GM12878 (cell line): ENCODE measurements around the gene PEX5.

Experiments used
- NR2C2 ChIP-seq: IDR thresholded peaks from 2 replicates; pipeline ENCODE4 v1.6.1; 2011; ENCODE audit warnings: borderline replicate concordance, low read depth; ENCODE audit not compliant: control insufficient read depth, insufficient read length
- RCOR1 ChIP-seq: conservative IDR thresholded peaks from 2 replicates; pipeline ENCODE4 v1.6.1; 2012; ENCODE audit warnings: low read depth, low read length, improper control_type of control experiment

- TF ChIP-seq NR2C2: no peak
- no peak for TF ChIP-seq RCOR1
Observed at GRCh38 chr12:7212678-7213077, 23.2 kb downstream of the PEX5 start.
